Endothelial cell of umbilical vein (primary cell): Measurements from ENCODE around the gene CCNJL.

ENCODE experiments used
- CTCF ChIP-seq, 2 donors: IDR thresholded peaks; 1 replicate in 1 of 2; 2 replicates in 1 of 2; pipeline ENCODE4 v1.5.1; 2011; ENCODE audit warnings: low read length in 2 of 2, mild to moderate bottlenecking in 2 of 2, moderate library complexity in 2 of 2, control low read depth in 1 of 2, inconsistent platforms in 1 of 2, low read depth in 1 of 2; ENCODE audit not compliant: insufficient read depth in 1 of 2; ENCODE audit errors: extremely low read depth in 1 of 2
- JUN ChIP-seq: IDR thresholded peaks from 2 replicates; pipeline ENCODE4 v1.6.1; 2011; ENCODE audit warnings: borderline replicate concordance, low read depth; ENCODE audit not compliant: insufficient read length, insufficient read depth
- POLR2A ChIP-seq: IDR thresholded peaks from 2 replicates; pipeline ENCODE4 v1.6.1; 2012; ENCODE audit warnings: low read depth, mild to moderate bottlenecking, control low read depth, low read length
- POLR2AphosphoS5 ChIP-seq: IDR thresholded peaks from 2 replicates; pipeline ENCODE4 v1.6.1; 2012; ENCODE audit warnings: low read depth, mild to moderate bottlenecking, control low read depth, low read length, moderate library complexity; ENCODE audit not compliant: insufficient read depth

- TF ChIP-seq CTCF (IDR thresholded peaks at IDR 0.05; ENCODE audit: extremely low read depth in 1 of 2, insufficient read depth in 1 of 2, low read depth in 1 of 2, low read length in 2 of 2) = no peak
- TF ChIP-seq POLR2A = no peak
- TF ChIP-seq POLR2AphosphoS5 = no peak
- no peak for TF ChIP-seq JUN
Observed at GRCh38 chr5:160207061-160207460, 105.3 kb downstream of the CCNJL start.
